Skeletal muscle tissue (tissue), 4 donors: Measurements from ENCODE around the gene FAM111B. TPM values are rescaled to one million over a fixed set of nuclear protein-coding genes. Genes with fewer than 3 reads are reported as not detected.
"Not testable (repeated sequence)": the region's sequence is repeated elsewhere in the genome, so short reads cannot be mapped to it uniquely, and the experiment has no call there.

Source experiments
- H3K27ac ChIP-seq: one replicate; pipeline ENCODE4 v1.7.0; 2013; ENCODE audit warnings: mild to moderate bottlenecking, low read depth, low read length, inconsistent platforms
- H3K27me3 ChIP-seq, 3 donors: one replicate each; pipeline ENCODE4 v1.7.0; 2013; ENCODE audit warnings: low read length in 3 of 3; ENCODE audit not compliant: control insufficient read depth in 3 of 3, insufficient read depth in 3 of 3
- H3K36me3 ChIP-seq, 3 donors: one replicate each; pipeline ENCODE4 v1.7.0; 2013; ENCODE audit warnings: low read length in 3 of 3; ENCODE audit not compliant: control insufficient read depth in 3 of 3, insufficient read depth in 3 of 3
- H3K4me1 ChIP-seq, 3 donors: one replicate each; pipeline ENCODE4 v1.7.0; 2013; ENCODE audit warnings: low read length in 3 of 3, mild to moderate bottlenecking in 3 of 3; ENCODE audit not compliant: control insufficient read depth in 3 of 3, insufficient read depth in 3 of 3
- H3K4me3 ChIP-seq, 3 donors: one replicate each; pipeline ENCODE4 v1.7.0; 2013; ENCODE audit warnings: low read length in 3 of 3
- H3K9ac ChIP-seq, 3 donors: one replicate each; pipeline ENCODE4 v1.7.0; 2013; ENCODE audit warnings: low read length in 3 of 3, mild to moderate bottlenecking in 3 of 3, moderate library complexity in 2 of 3, low read depth in 1 of 3
- H3K9me3 ChIP-seq, 3 donors: one replicate each; pipeline ENCODE4 v1.7.0; 2013; ENCODE audit warnings: low read length in 3 of 3; ENCODE audit not compliant: control insufficient read depth in 3 of 3
- total RNA-seq: library from RNA; depleted of rRNA; stranded (reverse); fragments of >200 nt; gene quantifications from one replicate; pipeline ENCODE4 v1.2.3, GENCODE V29; 2014
- donor health status: Osteomylitis.

Gene FAM111B
- total RNA-seq, 1 donor from 2014 or later: 3.7 TPM

DNA sequence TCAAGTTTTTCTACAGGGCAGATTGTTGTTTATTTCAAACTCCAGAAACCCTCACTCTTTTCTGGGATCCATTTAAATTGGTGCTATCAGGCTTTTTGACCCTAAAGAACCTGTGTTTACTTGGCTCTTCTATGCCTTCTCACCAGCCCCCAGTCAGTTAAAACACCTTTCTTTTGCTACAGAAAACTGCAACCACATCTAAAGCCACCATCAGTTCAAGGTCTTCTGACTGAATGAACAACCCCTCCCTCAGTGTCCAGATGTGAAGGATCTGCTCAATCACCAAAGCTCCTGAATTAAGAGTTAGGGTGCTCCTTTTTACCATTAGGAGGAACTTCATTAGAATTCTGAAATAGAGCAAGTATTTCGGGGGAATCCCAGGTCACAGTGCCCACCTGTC, 28.0 kb upstream of the FAM111B start:
- H3K4me1 ChIP-seq: no peaks in the 10 kb centered on the region
- no peak overlapping the region for H3K4me3 ChIP-seq
- peaks cover 0 to 2% (median 0%) of the 10 kb centered on the region in 3 donors for H3K9me3 ChIP-seq
- H3K27me3 ChIP-seq: peaks cover 0 to 8% (median 3%) of the 10 kb centered on the region in 3 donors
- H3K27ac ChIP-seq: no peak overlapping the region
- H3K36me3 ChIP-seq: no peaks in the 10 kb centered on the region
- no peak overlapping the region for H3K9ac ChIP-seq

DNA sequence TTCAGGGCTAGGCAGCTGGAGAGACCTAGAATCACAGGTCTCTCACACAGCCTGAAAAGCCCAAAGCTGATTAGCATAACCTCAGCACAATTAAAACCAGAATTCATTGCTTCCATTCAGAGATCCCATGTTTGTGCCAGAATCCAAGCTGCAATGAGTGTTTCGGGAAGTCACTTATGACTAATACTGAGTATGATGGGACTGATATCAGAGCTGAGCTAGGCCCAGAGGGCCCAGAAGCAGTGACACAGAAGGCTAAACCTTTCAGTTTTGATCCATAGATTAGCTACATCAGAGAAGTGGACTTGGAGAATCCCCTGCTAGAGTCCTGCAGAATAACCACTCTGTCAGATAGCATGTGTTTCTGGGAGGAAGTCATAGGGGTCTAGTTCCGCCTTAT, 26.6 kb upstream of the FAM111B start:
- H3K4me1 ChIP-seq, H3K9ac ChIP-seq, H3K4me3 ChIP-seq, H3K36me3 ChIP-seq, H3K9me3 ChIP-seq, H3K27me3 ChIP-seq, H3K27ac ChIP-seq: not testable (repeated sequence)

DNA sequence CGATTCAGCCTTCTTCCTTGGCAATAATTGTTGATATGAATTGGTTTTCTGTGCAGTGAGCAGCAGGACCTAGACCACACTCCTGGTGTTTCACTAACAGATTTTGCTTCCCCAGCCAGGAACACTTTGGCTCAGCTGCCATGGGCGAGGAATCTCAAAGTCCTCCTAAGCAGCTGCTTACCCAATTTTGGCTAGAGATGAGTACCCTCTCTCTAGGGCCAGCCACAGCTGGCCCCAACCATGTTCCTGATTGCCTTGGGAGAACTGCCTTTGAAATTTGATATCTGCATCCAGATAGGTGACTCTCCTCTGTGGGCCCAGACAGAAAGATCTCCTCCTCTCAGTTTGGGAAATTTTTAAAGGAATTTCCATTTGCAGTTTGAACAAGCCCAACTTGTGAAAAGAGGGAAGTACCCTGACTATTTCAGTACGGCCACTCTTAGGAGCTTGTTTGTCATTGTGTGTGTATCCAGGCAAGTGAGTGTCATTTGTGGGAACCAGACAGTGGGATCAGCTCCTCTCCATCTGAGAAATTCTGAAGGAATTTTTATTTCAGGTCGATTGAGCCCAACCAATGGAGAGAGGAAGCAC, 25.5 kb upstream of the FAM111B start:
- H3K27ac ChIP-seq, H3K4me1 ChIP-seq, H3K4me3 ChIP-seq, H3K9me3 ChIP-seq, H3K36me3 ChIP-seq, H3K27me3 ChIP-seq, H3K9ac ChIP-seq: not testable (repeated sequence)

DNA sequence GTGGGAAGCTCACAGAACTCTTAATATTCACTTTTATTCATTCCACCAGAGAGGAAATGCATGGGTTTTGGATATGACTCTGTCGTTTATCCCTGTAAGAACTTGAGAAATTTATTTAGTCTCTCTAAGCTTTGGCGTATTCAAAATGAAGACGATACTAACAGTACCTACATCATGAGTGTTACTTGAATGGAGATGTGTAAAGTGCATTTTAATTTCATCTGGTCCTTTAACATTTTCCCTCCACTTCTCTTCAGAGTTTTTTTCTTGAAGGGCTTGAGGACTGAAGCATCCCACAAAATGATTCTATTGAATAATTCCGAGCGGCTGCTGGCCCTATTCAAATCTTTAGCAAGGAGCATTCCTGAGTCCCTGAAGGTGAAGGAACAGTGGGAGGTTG, 21.0 kb upstream of the FAM111B start, which contains the start of gene GLYATL1B:
GLYATL1B (plus strand) TSS at position 301 of the 400 bp plus-strand sequence; CDS start at position 301, 0 bp downstream.
- not testable (repeated sequence) for H3K36me3 ChIP-seq, H3K4me1 ChIP-seq, H3K9ac ChIP-seq, H3K27ac ChIP-seq, H3K9me3 ChIP-seq, H3K4me3 ChIP-seq, H3K27me3 ChIP-seq

DNA sequence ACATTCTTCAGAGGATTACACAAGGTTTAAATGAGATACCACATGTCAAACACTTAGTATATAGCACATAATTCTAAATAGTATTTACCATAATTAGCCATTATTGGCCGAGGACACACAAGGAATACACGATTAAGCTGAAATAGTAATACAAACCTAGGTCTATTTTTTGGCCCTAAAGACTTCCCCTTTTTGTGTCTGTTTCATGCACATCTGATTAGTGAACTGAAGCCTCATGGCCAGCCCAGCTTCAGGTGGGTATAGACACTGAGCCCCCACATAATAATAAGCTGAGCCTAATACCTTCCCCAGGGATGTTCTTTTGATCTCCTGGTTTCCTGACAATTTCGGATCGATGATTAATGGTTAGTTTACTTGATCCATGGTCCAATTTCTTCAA, 18.9 kb upstream of the FAM111B start:
- H3K36me3 ChIP-seq: no peaks in the 10 kb centered on the region
- H3K4me1 ChIP-seq: no peaks in the 10 kb centered on the region
- no peak overlapping the region for H3K27ac ChIP-seq
- no peak overlapping the region for H3K9ac ChIP-seq
- H3K4me3 ChIP-seq: no peak overlapping the region
- peaks cover 0 to 2% (median 0%) of the 10 kb centered on the region in 3 donors for H3K27me3 ChIP-seq
- no peaks in the 10 kb centered on the region for H3K9me3 ChIP-seq

DNA sequence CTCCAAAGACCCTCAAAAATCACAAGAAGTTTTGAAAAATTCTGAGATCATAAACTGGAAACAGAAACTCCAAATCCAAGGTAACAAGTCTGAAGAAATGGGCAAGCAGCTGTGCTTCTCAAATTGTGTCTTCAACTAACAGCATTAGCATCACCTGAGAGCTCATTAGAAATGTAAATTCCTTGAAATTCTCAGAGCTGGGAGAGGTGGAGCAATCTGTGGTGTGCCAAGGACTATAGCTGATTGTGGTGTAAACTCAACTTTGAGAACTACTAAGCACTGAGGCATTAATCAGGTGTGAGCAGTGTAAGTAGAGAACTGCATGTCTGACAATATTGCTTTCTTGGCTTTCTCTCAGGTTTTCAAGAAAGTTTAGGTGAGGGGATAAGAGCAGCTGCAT, 13.5 kb upstream of the FAM111B start:
- not testable (repeated sequence) for H3K4me1 ChIP-seq, H3K9ac ChIP-seq, H3K27ac ChIP-seq, H3K36me3 ChIP-seq, H3K9me3 ChIP-seq, H3K27me3 ChIP-seq, H3K4me3 ChIP-seq

DNA sequence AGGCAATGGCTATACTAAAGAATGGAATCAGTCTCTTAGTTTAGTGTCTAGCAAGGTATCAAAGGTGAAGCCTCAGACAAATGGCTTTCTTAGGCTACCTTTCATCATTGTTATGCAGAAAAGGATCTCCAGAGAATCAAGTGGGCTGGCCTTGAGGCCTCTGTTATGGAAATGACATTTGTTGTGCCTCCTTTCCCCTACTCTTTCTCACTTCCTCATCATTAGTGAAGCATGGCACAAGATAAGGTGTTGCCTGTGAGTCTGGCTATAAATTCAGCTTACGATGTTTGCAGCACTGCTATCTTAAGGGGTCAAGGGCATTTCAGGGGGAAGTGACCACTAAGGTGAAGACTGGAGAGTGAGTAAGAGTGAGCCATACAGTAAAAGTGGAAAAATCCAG, 11.8 kb upstream of the FAM111B start:
- H3K27ac ChIP-seq, H3K4me1 ChIP-seq, H3K9ac ChIP-seq, H3K36me3 ChIP-seq, H3K27me3 ChIP-seq, H3K4me3 ChIP-seq, H3K9me3 ChIP-seq: not testable (repeated sequence)

DNA sequence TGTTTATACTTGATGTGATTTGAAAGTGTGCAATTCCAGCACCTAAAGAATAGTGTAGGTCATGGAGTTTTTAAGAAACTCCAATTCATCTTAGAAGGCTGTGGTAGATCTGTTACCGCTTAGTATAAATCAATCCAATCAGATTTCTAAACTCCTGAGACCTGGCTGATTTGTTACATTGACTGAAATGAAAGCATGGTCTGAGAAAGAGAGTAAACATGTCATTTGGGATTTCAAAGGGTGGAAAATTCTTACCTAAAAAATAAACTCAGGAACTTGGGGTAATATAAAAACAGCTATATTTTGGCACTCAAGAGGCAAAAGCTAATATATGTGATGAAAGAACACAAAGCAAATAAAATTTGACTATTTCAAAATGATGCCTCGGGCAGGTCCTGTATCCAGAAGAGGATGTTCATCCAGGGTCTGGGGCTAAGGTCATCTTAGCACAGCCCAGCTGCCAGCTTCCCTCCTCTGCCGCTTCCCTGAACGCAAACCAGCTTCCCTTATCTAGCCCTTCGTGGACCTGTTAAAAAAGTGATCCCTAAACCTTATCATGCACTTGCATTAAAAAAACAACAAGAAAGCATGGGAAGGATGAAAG, 11.0 kb upstream of the FAM111B start:
- H3K9ac ChIP-seq, H3K27ac ChIP-seq, H3K4me3 ChIP-seq, H3K4me1 ChIP-seq, H3K9me3 ChIP-seq, H3K27me3 ChIP-seq, H3K36me3 ChIP-seq: not testable (repeated sequence)

DNA sequence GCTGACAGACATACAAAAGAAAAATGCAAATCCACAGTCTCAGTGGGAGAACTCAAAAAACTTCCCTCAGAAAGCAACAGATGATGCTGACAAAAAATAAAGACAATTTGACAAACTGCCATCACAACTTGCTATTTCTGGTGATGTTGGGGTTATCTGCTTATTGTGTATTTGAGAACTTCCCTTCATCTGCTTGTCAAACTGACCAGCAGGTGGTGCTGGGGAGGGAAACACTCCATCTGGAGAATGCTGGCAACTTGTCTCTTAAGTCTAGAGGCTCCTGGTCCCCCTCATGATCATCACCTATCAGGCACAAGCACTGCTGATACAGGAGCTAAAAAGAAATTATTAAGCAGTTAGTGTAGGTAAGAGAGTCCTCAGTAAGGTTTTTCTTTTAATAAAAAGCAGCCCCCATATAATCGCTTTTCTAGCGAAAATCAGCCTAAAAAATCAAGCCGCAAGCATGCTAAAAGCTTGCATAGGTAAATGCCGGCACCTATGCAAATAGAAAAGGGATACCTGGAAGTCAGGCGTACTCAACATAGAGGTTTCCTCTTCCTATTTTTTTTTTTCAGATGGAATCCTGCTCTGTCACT, 9.8 kb upstream of the FAM111B start:
- Histone ChIP-seq H3K9ac (no peak overlapping the region), H3K4me3 (no peak overlapping the region), H3K36me3 (no peaks in the 10 kb centered on the region), H3K9me3 (no peaks in the 10 kb centered on the region), H3K4me1 (peaks cover 2 to 5% (median 3%) of the 10 kb centered on the region in 3 donors), H3K27me3 (peaks cover 0 to 11% (median 5%) of the 10 kb centered on the region in 3 donors), H3K27ac (no peak overlapping the region)

DNA sequence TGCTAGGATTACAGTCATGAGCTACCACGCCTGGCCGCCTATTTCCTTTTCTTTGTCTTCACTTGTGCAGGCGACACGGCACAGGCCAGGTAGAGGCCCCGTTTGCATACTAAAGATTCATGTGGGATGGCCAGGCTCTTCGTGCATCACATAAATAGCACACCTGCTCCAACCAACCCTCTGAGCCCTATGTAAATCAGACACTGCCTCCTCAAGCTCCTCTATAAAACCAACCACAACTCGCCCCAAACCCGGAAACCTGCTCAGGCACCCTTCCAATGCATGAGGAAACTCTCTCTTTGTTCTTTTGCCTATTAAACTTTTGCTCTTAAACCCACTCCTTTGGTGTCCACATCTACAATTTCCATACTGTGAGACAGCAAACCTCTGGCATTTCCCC, 9.1 kb upstream of the FAM111B start:
- H3K9me3 ChIP-seq, H3K27ac ChIP-seq, H3K36me3 ChIP-seq, H3K9ac ChIP-seq, H3K4me3 ChIP-seq, H3K4me1 ChIP-seq: not testable (repeated sequence)
- H3K27me3 ChIP-seq: peaks cover 0 to 13% (median 9%) of the 10 kb centered on the region in 3 donors
